DOHH2 (cell line): ENCODE measurements around the gene MIAT.

Source experiments
- H3F3A ChIP-seq: fragments of 200-600 bp; sonication (generic), shearing (Covaris generic); 2 replicates; pipeline ENCODE4 v1.6.0; 2016; ENCODE audit warnings: antibody characterized with exemption, mild to moderate bottlenecking; ENCODE audit not compliant: control insufficient read depth, insufficient read depth
- H3K27ac ChIP-seq: fragments of 200-600 bp; sonication (generic); 2 replicates; pipeline ENCODE4 v1.5.1; 2014; ENCODE audit warnings: low read depth, mild to moderate bottlenecking, low read length, moderate library complexity
- H3K27me3 ChIP-seq: fragments of 200-600 bp; sonication (generic); 2 replicates; pipeline ENCODE4 v1.6.1; 2014; ENCODE audit warnings: mild to moderate bottlenecking, low read length, mixed read lengths; ENCODE audit not compliant: control insufficient read depth
- H3K36me3 ChIP-seq: fragments of 200-600 bp; sonication (generic); 2 replicates; pipeline ENCODE4 v1.6.1; 2014; ENCODE audit warnings: mild to moderate bottlenecking, low read length, moderate library complexity, mixed read lengths; ENCODE audit not compliant: control insufficient read depth
- H3K4me1 ChIP-seq: fragments of 200-600 bp; sonication (generic); 2 replicates; pipeline ENCODE4 v1.6.1; 2014; ENCODE audit warnings: mild to moderate bottlenecking, low read length, mixed read lengths; ENCODE audit not compliant: control insufficient read depth
- H3K4me2 ChIP-seq: fragments of 200-600 bp; sonication (generic); 2 replicates; pipeline ENCODE4 v1.6.0; 2014; ENCODE audit warnings: mild to moderate bottlenecking, low read length, moderate library complexity
- H3K4me3 ChIP-seq: fragments of 200-600 bp; sonication (generic); 2 replicates; pipeline ENCODE4 v1.5.1; 2014; ENCODE audit warnings: mild to moderate bottlenecking, low read length, mixed read lengths
- H3K79me2 ChIP-seq: fragments of 200-600 bp; sonication (generic); 2 replicates; pipeline ENCODE4 v1.6.1; 2014; ENCODE audit warnings: mild to moderate bottlenecking, low read length, mixed read lengths; ENCODE audit not compliant: control insufficient read depth
- H3K9me2 ChIP-seq: fragments of 200-600 bp; sonication (generic); replicated peaks from 2 replicates; pipeline ENCODE4 v1.6.1; 2014; ENCODE audit warnings: mild to moderate bottlenecking, low read length, mixed read lengths; ENCODE audit not compliant: control insufficient read depth
- H3K9me3 ChIP-seq: fragments of 200-600 bp; sonication (generic); 2 replicates; pipeline ENCODE4 v1.6.1; 2014; ENCODE audit warnings: antibody characterized with exemption, low read length, mixed read lengths; ENCODE audit not compliant: control insufficient read depth, insufficient read depth
- H4K20me1 ChIP-seq: fragments of 200-600 bp; sonication (generic); 2 replicates; pipeline ENCODE4 v1.6.0; 2014; ENCODE audit warnings: low read depth, mild to moderate bottlenecking, antibody characterized with exemption, low read length, moderate library complexity; ENCODE audit not compliant: control insufficient read depth, insufficient read depth
- EZH2phosphoT487 ChIP-seq: fragments of 200-600 bp; sonication (generic); IDR thresholded peaks from 2 replicates; pipeline ENCODE4 v1.6.1; 2017; ENCODE audit warnings: borderline replicate concordance, mild to moderate bottlenecking, antibody characterized with exemption, low read length, moderate library complexity, mixed read lengths
- TF ChIP-seq, protein P1 (sequence below): fragments of 200-600 bp; sonication (generic); IDR thresholded peaks from one replicate; pipeline ENCODE4 v1.5.1; 2014; ENCODE audit warnings: antibody characterized with exemption, mild to moderate bottlenecking, low read depth, low read length; ENCODE audit not compliant: poor library complexity, severe bottlenecking

The MIAT gene

DNA sequence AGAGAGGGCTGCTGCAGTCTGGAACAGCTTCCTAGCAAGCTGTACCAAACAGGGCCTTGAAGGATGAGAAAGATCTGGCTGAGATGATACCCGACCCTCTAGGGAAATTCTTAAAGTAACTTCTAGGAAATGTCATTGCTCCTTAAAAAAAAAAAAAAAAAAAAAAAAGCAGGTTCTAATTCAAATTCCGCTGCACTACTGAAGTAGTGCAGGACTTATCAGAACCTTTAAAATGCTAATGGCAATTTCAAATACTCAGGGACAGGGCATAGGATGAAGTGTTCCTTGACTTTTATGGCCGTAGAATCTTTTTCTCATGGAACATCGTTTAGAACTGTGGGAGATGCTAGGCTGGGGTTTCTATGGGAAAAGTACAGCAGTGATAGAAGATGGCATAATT lies 13.1 kb downstream of the MIAT start:
- Histone ChIP-seq H3K4me1 (peaks cover 90% of the 10 kb centered on the region), H3K4me3 (peak overlapping the region; percentile 71), H3F3A (peaks cover 30% of the 10 kb centered on the region), H3K9me3 (no peaks in the 10 kb centered on the region), H3K9me2 (no peaks in the 10 kb centered on the region), H3K27me3 (no peaks in the 10 kb centered on the region), H4K20me1 (no peaks in the 10 kb centered on the region), H3K4me2 (peak overlapping the region; percentile 95), H3K36me3 (peaks cover 7% of the 10 kb centered on the region), H3K79me2 (peaks cover 23% of the 10 kb centered on the region), H3K27ac (peak overlapping the region; percentile 98)
- no peak for TF ChIP-seq EZH2phosphoT487
- TF ChIP-seq, protein P1, sequence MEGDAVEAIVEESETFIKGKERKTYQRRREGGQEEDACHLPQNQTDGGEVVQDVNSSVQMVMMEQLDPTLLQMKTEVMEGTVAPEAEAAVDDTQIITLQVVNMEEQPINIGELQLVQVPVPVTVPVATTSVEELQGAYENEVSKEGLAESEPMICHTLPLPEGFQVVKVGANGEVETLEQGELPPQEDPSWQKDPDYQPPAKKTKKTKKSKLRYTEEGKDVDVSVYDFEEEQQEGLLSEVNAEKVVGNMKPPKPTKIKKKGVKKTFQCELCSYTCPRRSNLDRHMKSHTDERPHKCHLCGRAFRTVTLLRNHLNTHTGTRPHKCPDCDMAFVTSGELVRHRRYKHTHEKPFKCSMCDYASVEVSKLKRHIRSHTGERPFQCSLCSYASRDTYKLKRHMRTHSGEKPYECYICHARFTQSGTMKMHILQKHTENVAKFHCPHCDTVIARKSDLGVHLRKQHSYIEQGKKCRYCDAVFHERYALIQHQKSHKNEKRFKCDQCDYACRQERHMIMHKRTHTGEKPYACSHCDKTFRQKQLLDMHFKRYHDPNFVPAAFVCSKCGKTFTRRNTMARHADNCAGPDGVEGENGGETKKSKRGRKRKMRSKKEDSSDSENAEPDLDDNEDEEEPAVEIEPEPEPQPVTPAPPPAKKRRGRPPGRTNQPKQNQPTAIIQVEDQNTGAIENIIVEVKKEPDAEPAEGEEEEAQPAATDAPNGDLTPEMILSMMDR, result no peak

DNA sequence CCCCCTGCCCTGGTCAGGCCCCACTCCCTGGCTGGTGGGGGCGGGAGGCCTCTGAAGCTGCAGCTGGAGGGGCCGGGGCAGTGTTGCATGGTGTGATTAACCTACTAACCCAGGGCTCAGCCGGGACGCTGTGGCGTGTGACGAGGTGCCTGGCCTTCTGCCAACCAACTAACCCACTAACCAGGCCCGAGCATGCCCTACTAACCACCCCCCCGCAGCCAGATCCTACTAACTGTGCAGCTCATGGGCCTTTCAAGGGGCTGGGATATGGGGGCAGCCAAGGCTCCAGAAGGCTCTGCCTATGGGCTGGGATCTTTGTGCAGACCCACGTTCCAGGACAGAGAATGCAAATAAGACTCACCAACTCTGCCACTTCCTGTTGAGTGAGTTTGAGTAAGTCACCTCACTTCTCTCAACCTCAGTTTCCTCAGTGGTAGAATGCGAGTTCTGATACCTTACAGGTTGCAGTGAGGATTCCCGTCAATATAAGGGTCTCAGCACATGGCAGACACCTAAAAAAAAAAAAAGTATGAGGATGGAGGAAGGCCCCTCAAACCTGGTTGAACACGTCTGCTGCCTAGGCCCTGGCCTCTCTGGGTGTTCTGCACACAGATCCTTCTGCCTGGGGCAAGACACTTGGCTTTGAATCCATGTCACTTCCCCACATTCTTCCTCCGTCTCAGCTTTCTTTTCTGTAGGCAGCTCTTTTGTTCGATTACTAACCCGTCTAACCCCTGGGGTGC lies 14.1 kb downstream of the MIAT start:
- peak overlapping the region; percentile 95 for H3K4me2 ChIP-seq
- H3F3A ChIP-seq, result peaks cover 26% of the 10 kb centered on the region
- no peak for TF ChIP-seq EZH2phosphoT487
- H3K36me3 ChIP-seq, result peaks cover 7% of the 10 kb centered on the region
- H3K9me2 ChIP-seq, result no peaks in the 10 kb centered on the region
- no peaks in the 10 kb centered on the region for H3K27me3 ChIP-seq
- H3K9me3 ChIP-seq, result no peaks in the 10 kb centered on the region
- H3K4me1 ChIP-seq, result peaks cover 83% of the 10 kb centered on the region
- H4K20me1 ChIP-seq, result no peaks in the 10 kb centered on the region
- peak overlapping the region; percentile 98 for H3K27ac ChIP-seq
- H3K79me2 ChIP-seq, result peaks cover 32% of the 10 kb centered on the region
- H3K4me3 ChIP-seq, result peak overlapping the region; percentile 71

DNA sequence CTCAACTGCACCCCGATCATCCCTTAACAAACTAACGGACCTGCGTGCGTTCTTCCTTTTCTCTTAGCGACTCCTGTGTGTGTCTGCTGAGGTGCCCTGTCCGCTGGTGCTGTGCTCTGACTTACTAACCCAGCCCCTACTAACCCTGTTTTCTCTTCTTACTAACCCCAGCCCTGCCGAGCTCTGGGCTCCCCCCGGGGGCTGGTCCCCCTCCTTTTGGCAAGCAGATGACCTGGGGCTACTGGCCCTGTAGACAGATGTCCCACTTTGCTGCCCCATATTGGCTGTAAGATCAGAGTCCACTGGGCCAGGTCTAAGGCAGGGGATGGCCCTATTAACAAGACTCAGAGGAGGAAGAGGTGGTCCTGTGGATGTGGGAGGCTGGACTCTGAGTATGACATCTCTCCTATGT lies 14.7 kb downstream of the MIAT start:
- TF ChIP-seq EZH2phosphoT487, result no peak
- TF ChIP-seq, protein P1, result no peak
- Histone ChIP-seq H3K4me3 (peak overlapping the region; percentile 71), H3K9me2 (no peaks in the 10 kb centered on the region), H3K79me2 (peaks cover 32% of the 10 kb centered on the region), H3K27ac (peak overlapping the region; percentile 98), H3K36me3 (peaks cover 7% of the 10 kb centered on the region), H3K9me3 (no peaks in the 10 kb centered on the region), H4K20me1 (no peaks in the 10 kb centered on the region), H3F3A (peaks cover 26% of the 10 kb centered on the region), H3K4me1 (peaks cover 77% of the 10 kb centered on the region), H3K27me3 (no peaks in the 10 kb centered on the region), H3K4me2 (peak overlapping the region; percentile 95)

DNA sequence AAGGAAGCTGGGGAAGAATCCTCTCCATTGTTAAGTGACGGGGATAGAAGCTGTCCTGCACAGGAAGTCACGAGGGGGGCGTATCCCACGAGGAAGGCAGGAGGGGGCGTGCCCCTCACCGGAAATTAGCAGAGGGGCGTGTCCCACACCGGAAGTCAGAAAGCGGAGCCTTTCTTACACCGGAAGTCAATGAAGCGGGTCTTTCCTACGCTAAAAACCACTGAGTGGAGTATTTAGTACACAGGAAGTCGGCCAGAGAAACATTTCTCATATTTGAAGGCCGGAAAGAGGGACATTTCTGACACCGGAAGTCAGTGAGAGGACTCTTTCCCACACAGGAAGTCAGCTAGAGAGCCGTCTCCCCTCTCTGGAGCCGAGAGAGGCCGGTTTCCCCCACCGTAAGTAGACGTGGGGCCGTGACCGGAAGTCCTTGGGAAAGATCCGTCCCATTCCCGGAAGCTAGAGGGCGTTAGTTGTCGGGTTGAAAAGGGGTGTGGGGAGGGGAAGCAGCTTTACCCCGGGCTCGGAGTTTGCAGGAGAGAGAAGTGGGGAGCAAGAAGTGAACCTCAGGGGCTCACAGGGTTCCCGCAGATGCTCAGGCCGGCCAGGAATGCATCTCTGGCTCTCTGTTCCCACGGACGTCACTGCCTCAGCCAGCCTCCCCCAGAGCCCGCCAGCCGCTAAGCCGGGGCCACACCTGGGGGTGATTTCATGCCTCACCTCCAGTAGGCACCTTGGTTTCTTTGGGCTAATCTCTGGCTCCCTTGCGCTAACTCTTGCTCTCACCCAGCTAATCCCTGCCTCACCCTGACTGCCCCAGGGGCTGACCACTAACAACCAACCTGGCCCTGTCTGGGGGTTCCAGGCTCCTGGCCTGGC lies 15.4 kb downstream of the MIAT start:
- no peaks in the 10 kb centered on the region for H3K9me3 ChIP-seq
- H3K36me3 ChIP-seq, result peaks cover 7% of the 10 kb centered on the region
- peaks cover 26% of the 10 kb centered on the region for H3F3A ChIP-seq
- no peaks in the 10 kb centered on the region for H3K9me2 ChIP-seq
- peaks cover 32% of the 10 kb centered on the region for H3K79me2 ChIP-seq
- peak overlapping the region; percentile 95 for H3K4me2 ChIP-seq
- TF ChIP-seq, protein P1, result peak; percentile 59
- no peak for TF ChIP-seq EZH2phosphoT487
- no peaks in the 10 kb centered on the region for H4K20me1 ChIP-seq
- H3K27me3 ChIP-seq, result no peaks in the 10 kb centered on the region
- H3K27ac ChIP-seq, result peak overlapping the region; percentile 98
- peaks cover 70% of the 10 kb centered on the region for H3K4me1 ChIP-seq
- peak overlapping the region; percentile 93 for H3K4me3 ChIP-seq
